Measurements from ENCODE around the gene F11R.

DNA sequence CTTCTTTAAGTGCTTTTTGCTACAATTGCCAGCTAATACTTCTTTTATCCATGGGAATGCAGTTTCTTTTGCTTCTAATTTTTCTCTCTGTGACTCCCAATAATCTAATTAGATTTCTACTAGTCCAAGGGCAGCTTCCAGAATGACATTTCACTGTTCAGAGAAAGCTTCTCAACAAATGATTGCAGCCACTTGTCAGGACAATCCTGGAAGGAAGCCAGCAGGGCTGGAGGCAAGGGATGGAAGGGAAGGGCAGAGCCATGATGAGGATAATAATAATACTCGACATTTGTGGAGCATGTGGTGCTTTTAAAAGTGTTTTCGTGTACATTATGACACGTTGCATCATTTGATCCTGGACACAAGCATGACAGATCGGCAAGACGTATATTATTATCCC lies 19.4 kb downstream of the F11R start:
- TF ChIP-seq, protein P1, sequence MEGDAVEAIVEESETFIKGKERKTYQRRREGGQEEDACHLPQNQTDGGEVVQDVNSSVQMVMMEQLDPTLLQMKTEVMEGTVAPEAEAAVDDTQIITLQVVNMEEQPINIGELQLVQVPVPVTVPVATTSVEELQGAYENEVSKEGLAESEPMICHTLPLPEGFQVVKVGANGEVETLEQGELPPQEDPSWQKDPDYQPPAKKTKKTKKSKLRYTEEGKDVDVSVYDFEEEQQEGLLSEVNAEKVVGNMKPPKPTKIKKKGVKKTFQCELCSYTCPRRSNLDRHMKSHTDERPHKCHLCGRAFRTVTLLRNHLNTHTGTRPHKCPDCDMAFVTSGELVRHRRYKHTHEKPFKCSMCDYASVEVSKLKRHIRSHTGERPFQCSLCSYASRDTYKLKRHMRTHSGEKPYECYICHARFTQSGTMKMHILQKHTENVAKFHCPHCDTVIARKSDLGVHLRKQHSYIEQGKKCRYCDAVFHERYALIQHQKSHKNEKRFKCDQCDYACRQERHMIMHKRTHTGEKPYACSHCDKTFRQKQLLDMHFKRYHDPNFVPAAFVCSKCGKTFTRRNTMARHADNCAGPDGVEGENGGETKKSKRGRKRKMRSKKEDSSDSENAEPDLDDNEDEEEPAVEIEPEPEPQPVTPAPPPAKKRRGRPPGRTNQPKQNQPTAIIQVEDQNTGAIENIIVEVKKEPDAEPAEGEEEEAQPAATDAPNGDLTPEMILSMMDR (conservative IDR thresholded peaks at IDR 0.05; ENCODE audit: low read depth, low read length): no peak
- TF ChIP-seq EZH2 (IDR thresholded peaks at IDR 0.05; ENCODE audit: low read length, unreplicated experiment): no peak
- TF ChIP-seq EZH2phosphoT487 (IDR thresholded peaks at IDR 0.05; ENCODE audit: borderline replicate concordance, low read length): no peak
